KMS-11 (cell line): Measurements from ENCODE around the gene C5orf15.

ENCODE experiments used
- H2AFZ ChIP-seq: fragments of 200-600 bp; sonication (generic); 2 replicates; pipeline ENCODE4 v1.6.1; 2016; ENCODE audit warnings: antibody characterized with exemption, mixed run types, low read depth
- H3K27ac ChIP-seq: fragments of 200-600 bp; sonication (generic); 2 replicates; pipeline ENCODE4 v1.6.1; 2016; ENCODE audit warnings: mild to moderate bottlenecking, mixed run types
- H3K27me3 ChIP-seq: fragments of 200-600 bp; sonication (generic); 2 replicates; pipeline ENCODE4 v1.6.1; 2017; ENCODE audit warnings: mild to moderate bottlenecking, low read depth, mixed run types, moderate library complexity; ENCODE audit not compliant: insufficient read depth
- H3K36me3 ChIP-seq: fragments of 200-600 bp; sonication (generic); 2 replicates; pipeline ENCODE4 v1.6.1; 2017; ENCODE audit warnings: mild to moderate bottlenecking, mixed run types; ENCODE audit not compliant: insufficient read depth
- H3K4me1 ChIP-seq: fragments of 200-600 bp; sonication (generic); 2 replicates; pipeline ENCODE4 v1.6.1; 2016; ENCODE audit warnings: mild to moderate bottlenecking, low read depth, mixed run types; ENCODE audit not compliant: poor library complexity, severe bottlenecking
- H3K4me2 ChIP-seq: fragments of 200-600 bp; sonication (generic); 2 replicates; pipeline ENCODE4 v1.7.0; 2016; ENCODE audit warnings: mild to moderate bottlenecking, mixed run types
- H3K4me3 ChIP-seq: fragments of 200-600 bp; sonication (generic); IDR thresholded peaks from 2 replicates; pipeline ENCODE4 v1.6.1; 2017; ENCODE audit warnings: low read depth, low read length, mixed read lengths; ENCODE audit not compliant: insufficient read depth
- H3K79me2 ChIP-seq: fragments of 200-600 bp; sonication (generic); 2 replicates; pipeline ENCODE4 v1.6.1; 2016; ENCODE audit warnings: low read depth, mixed run types; ENCODE audit not compliant: insufficient read depth
- H3K9ac ChIP-seq: fragments of 200-600 bp; sonication (generic); 2 replicates; pipeline ENCODE4 v1.6.1; 2016; ENCODE audit warnings: mild to moderate bottlenecking, mixed run types
- H4K20me1 ChIP-seq: fragments of 200-600 bp; sonication (generic); 2 replicates; pipeline ENCODE4 v1.6.1; 2016; ENCODE audit warnings: mild to moderate bottlenecking, mixed run types; ENCODE audit not compliant: insufficient read depth
- TF ChIP-seq, protein P1 (sequence below): fragments of 200-600 bp; sonication (generic); conservative IDR thresholded peaks from 2 replicates; pipeline ENCODE4 v1.6.1; 2017; ENCODE audit warnings: low read depth, mild to moderate bottlenecking, antibody characterized with exemption, low read length, moderate library complexity, mixed read lengths

C5orf15 gene

DNA sequence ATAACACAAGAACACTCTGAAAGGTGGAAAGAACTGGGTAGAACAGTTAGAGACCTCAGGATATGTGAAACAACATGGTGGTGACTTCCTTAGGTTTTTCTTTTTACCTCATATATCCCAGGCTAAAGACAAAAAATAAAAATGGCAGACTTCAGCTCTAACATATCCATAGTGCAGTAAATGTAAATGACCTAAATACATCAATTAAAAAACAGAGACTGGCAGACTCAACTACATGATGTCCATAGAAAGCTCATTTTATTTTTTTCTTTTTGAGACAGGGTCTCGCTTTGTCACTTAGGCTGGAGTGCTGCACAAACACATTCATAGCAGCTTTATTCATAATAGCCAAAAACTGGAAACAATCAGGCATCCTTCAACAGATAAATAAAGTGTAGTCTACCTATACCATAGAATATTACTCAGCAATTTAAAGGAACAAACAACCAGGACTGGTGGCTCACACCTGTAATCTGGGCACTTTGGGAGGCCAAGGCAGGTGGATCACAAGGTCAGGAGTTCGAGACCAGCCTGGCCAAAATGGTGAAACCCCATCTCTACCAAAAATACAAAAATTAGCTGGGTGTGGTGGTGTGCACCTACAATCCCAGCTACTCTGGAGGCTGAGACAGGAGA, 4.8 kb downstream of the C5orf15 start:
- no peak overlapping the region for H3K4me2 ChIP-seq
- H3K36me3 ChIP-seq: no peaks in the 10 kb centered on the region
- peaks cover 29% of the 10 kb centered on the region; the same call in 1 of the 2 replicates for H3K79me2 ChIP-seq
- TF ChIP-seq, protein P1, sequence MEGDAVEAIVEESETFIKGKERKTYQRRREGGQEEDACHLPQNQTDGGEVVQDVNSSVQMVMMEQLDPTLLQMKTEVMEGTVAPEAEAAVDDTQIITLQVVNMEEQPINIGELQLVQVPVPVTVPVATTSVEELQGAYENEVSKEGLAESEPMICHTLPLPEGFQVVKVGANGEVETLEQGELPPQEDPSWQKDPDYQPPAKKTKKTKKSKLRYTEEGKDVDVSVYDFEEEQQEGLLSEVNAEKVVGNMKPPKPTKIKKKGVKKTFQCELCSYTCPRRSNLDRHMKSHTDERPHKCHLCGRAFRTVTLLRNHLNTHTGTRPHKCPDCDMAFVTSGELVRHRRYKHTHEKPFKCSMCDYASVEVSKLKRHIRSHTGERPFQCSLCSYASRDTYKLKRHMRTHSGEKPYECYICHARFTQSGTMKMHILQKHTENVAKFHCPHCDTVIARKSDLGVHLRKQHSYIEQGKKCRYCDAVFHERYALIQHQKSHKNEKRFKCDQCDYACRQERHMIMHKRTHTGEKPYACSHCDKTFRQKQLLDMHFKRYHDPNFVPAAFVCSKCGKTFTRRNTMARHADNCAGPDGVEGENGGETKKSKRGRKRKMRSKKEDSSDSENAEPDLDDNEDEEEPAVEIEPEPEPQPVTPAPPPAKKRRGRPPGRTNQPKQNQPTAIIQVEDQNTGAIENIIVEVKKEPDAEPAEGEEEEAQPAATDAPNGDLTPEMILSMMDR: no peak
- peaks cover 11% of the 10 kb centered on the region for H3K4me1 ChIP-seq
- no peak overlapping the region for H3K27ac ChIP-seq
- H3K27me3 ChIP-seq: no peaks in the 10 kb centered on the region
- no peak overlapping the region for H3K4me3 ChIP-seq
- H3K9ac ChIP-seq: no peak overlapping the region
- no peaks in the 10 kb centered on the region for H4K20me1 ChIP-seq
- H2AFZ ChIP-seq: no peak overlapping the region

DNA sequence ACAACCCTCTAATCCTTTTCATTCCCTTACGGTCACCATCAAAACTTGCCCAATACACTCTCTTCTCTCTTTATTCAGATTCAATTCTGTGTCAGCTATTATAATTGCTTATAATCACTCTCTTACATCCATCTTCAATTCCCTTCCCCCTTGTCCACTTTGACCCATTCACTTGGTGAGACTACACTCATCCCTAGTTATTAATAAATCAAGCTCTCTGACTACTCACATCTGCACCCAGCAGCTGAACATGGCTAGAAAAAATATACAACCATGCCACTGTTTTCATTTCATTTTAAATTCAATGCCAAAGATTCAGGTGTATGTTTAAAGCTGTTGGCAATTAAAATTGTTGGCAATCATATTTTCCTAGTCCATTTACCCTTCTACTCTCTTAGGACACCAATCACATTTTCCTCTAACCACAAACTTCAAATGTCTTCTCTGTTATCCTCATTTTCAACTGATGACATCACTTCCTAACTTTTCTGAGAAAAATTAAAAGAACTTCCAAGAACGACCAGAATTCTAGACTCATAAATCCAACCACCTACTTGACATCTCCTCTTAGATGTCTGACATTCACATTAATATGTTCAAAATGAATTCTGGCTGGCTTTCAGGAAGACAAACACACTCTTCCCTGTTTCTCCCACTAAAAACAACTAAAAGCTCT, 5.5 kb downstream of the C5orf15 start:
- H2AFZ ChIP-seq: no peak overlapping the region
- H3K4me1 ChIP-seq: peaks cover 11% of the 10 kb centered on the region
- H3K4me2 ChIP-seq: no peak overlapping the region
- H3K79me2 ChIP-seq: peaks cover 26% of the 10 kb centered on the region; the same call in 1 of the 2 replicates
- TF ChIP-seq, protein P1: no peak
- no peaks in the 10 kb centered on the region for H3K27me3 ChIP-seq
- no peak overlapping the region for H3K27ac ChIP-seq
- H3K9ac ChIP-seq: no peak overlapping the region
- H3K4me3 ChIP-seq: no peak overlapping the region
- no peaks in the 10 kb centered on the region for H4K20me1 ChIP-seq
- H3K36me3 ChIP-seq: no peaks in the 10 kb centered on the region

DNA sequence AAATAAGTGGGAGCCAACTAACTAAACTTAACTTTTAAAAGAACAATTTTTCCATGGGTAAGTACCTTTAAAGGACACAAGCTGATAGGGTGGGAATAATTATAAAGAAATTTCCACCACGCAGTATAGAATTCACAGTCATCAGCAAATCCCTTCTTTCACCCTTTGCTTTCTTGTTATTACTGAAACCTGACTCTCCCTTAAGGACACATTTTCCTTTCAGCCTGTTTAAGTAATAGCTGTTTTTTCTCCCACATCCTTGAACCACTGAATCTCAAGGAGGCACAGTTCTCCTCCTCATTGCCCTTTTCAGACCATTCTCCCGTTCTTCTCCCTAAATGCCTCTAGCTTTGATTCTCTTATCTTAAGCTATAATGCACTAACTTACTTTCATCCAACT, 6.3 kb downstream of the C5orf15 start:
- H2AFZ ChIP-seq: no peak overlapping the region
- no peaks in the 10 kb centered on the region for H3K36me3 ChIP-seq
- no peak overlapping the region for H3K9ac ChIP-seq
- no peak overlapping the region for H3K27ac ChIP-seq
- H3K79me2 ChIP-seq: peaks cover 18% of the 10 kb centered on the region; the same call in 1 of the 2 replicates
- no peak overlapping the region for H3K4me3 ChIP-seq
- TF ChIP-seq, protein P1: no peak
- peaks cover 5% of the 10 kb centered on the region for H3K4me1 ChIP-seq
- no peaks in the 10 kb centered on the region for H4K20me1 ChIP-seq
- H3K4me2 ChIP-seq: no peak overlapping the region
- H3K27me3 ChIP-seq: no peaks in the 10 kb centered on the region

DNA sequence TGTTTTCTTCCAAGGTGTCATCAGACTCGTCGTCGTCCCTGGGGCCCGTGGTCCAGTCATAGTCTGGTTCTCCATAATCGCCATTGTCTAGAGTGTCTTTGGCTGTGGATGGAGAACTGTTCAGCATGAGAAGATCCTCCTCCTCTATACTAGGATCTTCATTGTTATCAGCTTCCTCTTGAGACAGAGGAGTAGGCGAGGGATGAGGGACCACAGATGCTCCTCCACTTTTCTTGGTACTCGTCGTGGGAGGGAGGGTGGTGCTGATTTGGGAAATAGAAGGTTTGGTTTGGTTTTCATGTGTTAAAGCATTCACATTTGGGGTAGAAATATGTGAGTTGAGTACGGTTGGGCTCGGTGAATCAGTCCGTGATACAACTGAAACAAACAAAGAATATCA, 8.8 kb downstream of the C5orf15 start:
- no peak overlapping the region for H3K4me3 ChIP-seq
- H4K20me1 ChIP-seq: no peaks in the 10 kb centered on the region
- no peaks in the 10 kb centered on the region for H3K27me3 ChIP-seq
- no peak overlapping the region for H2AFZ ChIP-seq
- TF ChIP-seq, protein P1: no peak
- H3K36me3 ChIP-seq: no peaks in the 10 kb centered on the region
- peaks cover 10% of the 10 kb centered on the region; the same call in 1 of the 2 replicates for H3K79me2 ChIP-seq
- no peak overlapping the region for H3K9ac ChIP-seq
- peaks cover 4% of the 10 kb centered on the region for H3K4me1 ChIP-seq
- H3K4me2 ChIP-seq: no peak overlapping the region
- no peak overlapping the region for H3K27ac ChIP-seq
